HL-60 (cell line): ENCODE data around the gene C16orf46.
A peak's percentile ranks its signal among the peaks of the same experiment; 100 is the strongest.

Source experiments
- DNase-seq, 2 experiments: peaks; one replicate each; pipeline ENCODE4 v3.0.0-alpha.2; 2010 to 2020; ENCODE audit warnings: low read depth in 1 of 2, low spot score in 1 of 2
- H3K27ac ChIP-seq: fragments of 250-450 bp; sonication (Bioruptor Pico); replicated peaks from 2 replicates; pipeline ENCODE4 v1.5.1; 2020; ENCODE audit warnings: mild to moderate bottlenecking, moderate library complexity
- H3K27me3 ChIP-seq: fragments of 250-450 bp; sonication (Bioruptor Pico); 2 replicates; pipeline ENCODE4 v1.5.1; 2021; ENCODE audit warnings: mild to moderate bottlenecking, moderate library complexity; ENCODE audit not compliant: insufficient read depth, poor library complexity, severe bottlenecking
- H3K4me3 ChIP-seq: replicated peaks from 2 replicates; pipeline ENCODE4 v1.5.1; 2011; ENCODE audit warnings: mild to moderate bottlenecking, control low read depth, low read length; ENCODE audit not compliant: insufficient read depth
- CTCF ChIP-seq: IDR thresholded peaks from one replicate; pipeline ENCODE4 v1.5.1; 2011; ENCODE audit warnings: low read length, control low read depth, inconsistent platforms; ENCODE audit not compliant: insufficient read depth
- GABPA ChIP-seq: IDR thresholded peaks from 2 replicates; pipeline ENCODE4 v1.6.1; 2012; ENCODE audit warnings: low read depth
- POLR2AphosphoS5 ChIP-seq: IDR thresholded peaks from 2 replicates; pipeline ENCODE4 v1.6.1; 2012; ENCODE audit warnings: low read depth
- REST ChIP-seq: IDR thresholded peaks from 2 replicates; pipeline ENCODE4 v1.6.1; 2012; ENCODE audit warnings: low read depth; ENCODE audit not compliant: insufficient replicate concordance
- SPI1 ChIP-seq: IDR thresholded peaks from 2 replicates; pipeline ENCODE4 v1.6.1; 2012; ENCODE audit warnings: low read depth, mild to moderate bottlenecking, borderline replicate concordance
- long read RNA-seq: library from polyadenylated mRNA; unstranded; transcript quantifications from one replicate; pipeline ENCODE4 v2.0.0, GENCODE V29; 2020

The C16orf46 gene
- long read RNA-seq = 0 reads

GRCh38 chr16:81077076-81077940 is at the start of gene C16orf46:
Gene C16orf46 (minus strand): TSS chr16:81077238. CDS start chr16:81063955, 13,283 bp downstream.
- no peak for TF ChIP-seq REST
- TF ChIP-seq GABPA = peak; percentile 87
- TF ChIP-seq CTCF = no peak
- no peak for TF ChIP-seq SPI1
- peak; percentile 49; the same call in 1 of the 2 replicates for TF ChIP-seq POLR2AphosphoS5
- peak within 1 kb of the TSS; percentile 80 for H3K27ac ChIP-seq
- peak within 1 kb of the TSS; percentile 88 for H3K4me3 ChIP-seq
- H3K27me3 ChIP-seq = no peaks in the 10 kb centered on the region
- peak; percentile 79 to 98 for DNase-seq

- no peak for TF ChIP-seq CTCF
- no peak for TF ChIP-seq GABPA
- TF ChIP-seq SPI1 = no peak
- TF ChIP-seq POLR2AphosphoS5 = no peak
- no peak for TF ChIP-seq REST
- Histone ChIP-seq H3K27ac (no peak overlapping the region), H3K4me3 (no peak overlapping the region), H3K27me3 (no peaks in the 10 kb centered on the region)
- peak in 1 of 2 experiments; percentile 1 for DNase-seq
Measured at GRCh38 chr16:81123092-81123852, 46.2 kb upstream of the C16orf46 start.

GRCh38 chr16:81121474-81121990 is 44.5 kb upstream of the C16orf46 start:
- Histone ChIP-seq H3K27ac (no peak overlapping the region), H3K27me3 (no peaks in the 10 kb centered on the region), H3K4me3 (no peak overlapping the region)
- TF ChIP-seq REST = no peak
- no peak for TF ChIP-seq POLR2AphosphoS5
- no peak for TF ChIP-seq GABPA
- TF ChIP-seq SPI1 = no peak
- no peak for TF ChIP-seq CTCF
- no peak for DNase-seq
